ENCODE data around the gene REEP3.
"Not testable (repeated sequence)": the region's sequence is repeated elsewhere in the genome, so short reads cannot be mapped to it uniquely, and the experiment has no call there.

The REEP3 gene

DNA sequence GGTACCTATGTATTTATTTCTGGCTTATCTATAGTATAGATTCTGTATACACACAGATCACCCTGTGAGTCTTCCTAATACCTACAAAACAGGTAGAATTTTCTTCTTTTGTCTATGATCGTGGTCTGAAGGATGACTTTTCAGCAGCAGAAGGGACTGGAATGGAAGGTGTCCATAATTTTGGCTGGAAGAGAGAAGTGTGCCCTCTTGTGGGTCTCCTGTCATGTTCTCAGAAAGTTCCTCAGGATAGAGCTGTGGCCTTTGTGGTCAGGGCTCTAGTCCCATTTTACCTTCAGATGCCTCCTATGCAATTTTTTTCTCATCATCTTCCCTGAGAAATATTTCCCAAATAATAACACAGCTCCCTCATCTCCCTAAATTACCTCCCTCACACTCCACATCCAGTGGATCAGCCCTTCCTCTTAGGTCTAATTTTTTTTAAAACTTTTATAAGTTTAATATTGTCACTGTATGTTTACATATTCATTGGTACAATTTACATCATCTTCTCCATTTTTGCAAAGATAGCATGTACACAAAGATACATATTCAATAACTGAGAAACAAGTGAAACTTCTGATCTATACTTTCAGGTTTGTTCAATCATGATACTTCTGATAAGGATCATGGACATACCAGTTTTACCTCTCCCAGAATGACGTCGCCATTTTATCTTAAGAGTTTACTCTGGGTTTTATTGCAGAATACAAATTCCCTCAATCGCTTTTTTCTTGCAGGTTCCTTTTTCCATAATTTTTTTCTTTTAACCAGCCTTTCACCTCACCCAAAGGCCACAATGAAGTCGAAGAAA, 112.7 kb downstream of the REEP3 start:
- peak; percentile 9 for DNase-seq

DNA sequence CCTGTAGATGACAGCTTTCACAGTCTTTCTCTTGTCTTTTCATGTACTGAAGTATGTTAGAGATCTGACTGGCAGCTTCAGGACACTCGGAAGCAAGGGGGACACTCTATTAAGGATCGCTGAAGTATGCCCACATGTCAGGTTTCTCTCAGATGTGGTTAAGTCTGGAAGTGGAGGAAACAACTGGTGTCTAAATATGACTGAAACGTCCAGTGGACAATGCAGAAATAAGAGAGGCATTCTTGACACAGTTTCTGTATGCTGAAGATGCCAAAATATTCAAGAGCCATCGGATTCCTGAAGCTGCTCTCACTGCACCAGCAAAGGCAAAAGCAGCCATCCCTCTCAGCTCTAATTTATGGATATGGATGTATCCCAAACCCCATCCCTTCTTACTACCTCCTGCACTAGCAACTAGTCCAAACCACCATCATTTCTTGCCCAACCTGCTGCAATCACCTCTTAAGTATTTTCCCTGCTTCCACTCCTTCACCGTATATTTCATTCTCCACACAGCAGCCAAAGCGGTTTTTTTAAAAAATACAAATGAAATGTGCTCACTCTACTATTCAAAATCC, 113.4 kb downstream of the REEP3 start:
- DNase-seq, result no peak

DNA sequence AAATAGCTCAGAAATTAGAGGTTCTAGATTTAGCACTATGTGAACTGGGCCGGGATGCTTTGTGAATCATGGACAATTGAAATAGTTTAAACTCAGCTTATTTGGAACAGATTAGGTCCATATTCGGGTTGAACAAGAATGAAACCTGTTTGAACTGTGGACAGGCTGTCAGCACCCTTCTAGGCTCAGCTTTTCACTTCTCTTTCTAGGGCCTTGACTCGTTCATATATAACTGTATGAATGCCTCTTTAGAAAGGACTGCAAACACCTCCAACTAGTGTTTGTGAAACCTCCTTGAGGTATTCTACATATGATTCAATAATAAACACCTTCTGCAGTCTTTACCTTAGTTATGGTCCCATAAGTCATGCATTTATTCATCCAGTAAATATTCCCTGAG, 115.6 kb downstream of the REEP3 start:
- no peak for DNase-seq

DNA sequence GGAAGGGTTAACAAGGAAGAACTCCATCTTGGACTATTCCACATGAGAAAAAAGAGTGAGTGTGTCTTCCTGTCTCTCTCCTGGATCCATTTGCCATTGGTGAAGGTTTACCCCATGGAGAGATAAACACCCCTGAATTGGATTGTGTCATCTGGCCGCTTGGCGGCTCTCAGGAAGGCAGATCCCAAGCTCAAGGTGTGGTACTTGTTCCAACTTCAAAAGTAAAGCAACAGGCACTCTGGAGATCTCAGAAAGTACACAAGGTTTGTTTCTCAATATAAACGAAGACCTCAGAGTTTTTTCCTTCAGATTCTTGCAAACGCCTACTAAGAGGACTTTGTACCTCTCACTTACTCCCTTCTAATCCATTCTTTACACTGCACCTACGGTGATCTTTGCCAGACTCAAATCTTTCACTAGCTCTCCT, 116.7 kb downstream of the REEP3 start:
- DNase-seq, result no peak

DNA sequence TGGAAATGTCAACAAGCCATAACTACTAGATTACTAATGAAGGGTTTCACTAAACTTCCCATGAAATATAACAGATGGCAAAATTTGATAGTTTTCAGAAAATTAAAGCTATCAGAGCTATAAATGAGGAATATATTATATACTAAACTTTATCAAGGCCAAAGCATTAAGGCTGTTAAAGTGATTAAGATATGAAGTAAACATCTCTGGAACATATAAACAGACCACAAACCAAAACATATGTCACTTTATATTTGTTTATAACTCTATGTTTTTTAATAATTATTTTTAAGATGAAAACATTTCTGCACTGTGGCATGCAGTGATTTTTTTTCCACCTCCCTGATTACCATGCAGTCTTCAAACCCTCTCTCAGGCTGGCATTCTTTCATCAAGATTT, 120.2 kb downstream of the REEP3 start:
- no peak for DNase-seq

DNA sequence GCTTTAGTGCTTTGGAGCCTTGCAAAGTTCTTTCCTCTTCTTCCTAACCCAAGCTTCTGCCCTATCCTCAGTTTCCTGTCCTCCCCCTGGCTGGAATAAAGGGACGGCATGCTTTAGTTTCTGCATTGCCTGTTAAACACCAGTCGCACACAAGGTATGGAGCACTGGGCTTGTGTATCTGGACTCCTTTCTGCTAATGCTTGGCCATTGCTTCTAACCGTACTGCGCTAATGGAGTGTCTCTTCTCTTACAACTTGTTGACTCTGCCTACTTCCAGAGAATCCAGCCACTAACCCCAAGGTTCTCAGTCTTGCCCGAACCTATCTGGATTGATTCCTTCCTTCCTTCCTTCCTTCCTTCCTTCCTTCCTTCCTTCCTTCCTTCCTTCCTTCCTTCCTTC, 120.6 kb downstream of the REEP3 start:
- no peak for DNase-seq

DNA sequence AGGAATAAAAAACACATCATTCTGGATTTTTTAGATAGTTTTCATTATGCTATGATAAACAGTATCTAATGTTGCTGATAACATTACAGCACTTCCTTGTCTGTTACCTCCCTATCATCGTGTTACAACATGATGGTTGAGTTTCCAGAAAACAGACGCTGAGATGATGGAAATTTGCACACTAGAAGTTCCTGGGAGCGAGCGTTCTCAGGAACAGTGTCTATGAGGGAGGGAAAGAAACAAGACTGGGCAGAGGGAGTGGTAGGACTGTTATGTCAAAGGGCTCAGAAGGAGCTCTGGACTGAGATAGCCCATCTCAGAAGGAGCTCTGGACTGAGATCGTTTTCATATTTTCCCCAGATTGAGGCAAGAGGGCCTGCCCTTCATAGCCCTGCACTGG, 121.6 kb downstream of the REEP3 start:
- DNase-seq, result no peak

DNA sequence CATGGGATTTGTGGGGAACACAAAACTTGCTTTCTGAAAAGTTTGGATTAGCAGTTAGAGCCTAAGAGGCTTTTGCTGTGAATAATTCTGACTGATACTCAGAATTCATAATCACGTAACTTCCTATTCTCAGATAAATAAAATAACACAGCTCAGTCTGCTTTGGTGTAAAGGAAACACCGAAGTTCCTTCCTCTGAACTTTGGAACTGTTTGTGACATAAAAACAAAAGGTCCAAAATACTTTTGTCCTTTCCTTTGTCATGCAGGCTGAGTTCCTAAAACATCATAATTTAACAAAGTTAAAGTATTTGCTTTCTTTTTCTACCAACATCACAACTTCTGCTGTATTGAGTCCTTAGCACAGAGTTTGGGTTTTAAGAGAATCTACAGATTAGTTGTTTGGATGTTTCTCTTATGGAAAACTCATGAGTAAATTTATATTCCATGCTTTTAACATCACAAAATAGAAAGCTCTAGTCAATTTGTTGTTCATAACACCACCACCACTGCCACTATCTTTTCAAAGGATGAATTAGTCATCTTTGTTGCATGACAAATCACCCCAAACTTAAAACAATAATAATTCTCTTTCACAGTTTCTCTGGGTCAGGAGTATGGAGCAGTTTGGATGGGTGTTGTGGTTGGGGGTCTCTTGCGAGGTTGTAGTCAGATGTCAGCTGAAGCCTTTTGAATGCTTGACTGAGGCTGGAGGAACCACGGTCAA, 123.4 kb downstream of the REEP3 start:
- peak; percentile 13 for DNase-seq

DNA sequence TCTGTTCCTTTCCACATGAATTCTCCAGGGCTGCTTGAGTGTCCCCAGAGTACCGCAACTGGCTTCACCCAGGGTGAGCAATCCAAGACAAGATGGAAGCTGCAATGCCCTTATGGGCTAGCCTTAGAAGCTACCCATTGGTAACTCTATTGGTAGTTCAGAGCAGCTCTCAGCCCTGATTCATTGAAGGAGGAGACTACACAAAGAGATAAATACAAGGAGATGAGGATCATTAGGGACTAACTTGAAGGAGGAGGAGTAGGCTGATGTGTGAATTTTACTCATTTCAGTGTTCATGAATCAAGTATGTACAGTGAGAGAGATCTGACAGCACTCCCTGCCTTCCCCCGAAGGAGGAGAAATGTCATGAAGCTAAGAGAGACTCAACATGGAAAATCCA, 124.0 kb downstream of the REEP3 start:
- DNase-seq, result no peak

DNA sequence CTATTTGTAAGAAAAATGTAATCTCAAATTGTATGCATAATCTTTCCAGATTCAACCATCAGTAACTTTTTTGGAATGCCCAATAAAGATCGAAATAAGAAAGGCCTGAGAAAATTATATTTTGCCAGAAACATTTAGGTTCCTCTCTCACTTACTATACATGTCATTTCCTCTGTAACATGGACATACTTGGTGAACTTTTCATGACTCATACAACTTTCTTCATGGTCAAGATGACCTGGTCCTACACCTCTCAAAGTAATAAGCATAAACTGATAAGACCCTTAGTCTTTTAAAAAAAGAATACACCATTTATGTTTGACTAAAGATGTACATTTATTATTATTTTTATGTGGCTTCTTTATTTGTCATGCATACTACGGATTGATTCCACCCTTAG, 125.3 kb downstream of the REEP3 start:
- no peak for DNase-seq

DNA sequence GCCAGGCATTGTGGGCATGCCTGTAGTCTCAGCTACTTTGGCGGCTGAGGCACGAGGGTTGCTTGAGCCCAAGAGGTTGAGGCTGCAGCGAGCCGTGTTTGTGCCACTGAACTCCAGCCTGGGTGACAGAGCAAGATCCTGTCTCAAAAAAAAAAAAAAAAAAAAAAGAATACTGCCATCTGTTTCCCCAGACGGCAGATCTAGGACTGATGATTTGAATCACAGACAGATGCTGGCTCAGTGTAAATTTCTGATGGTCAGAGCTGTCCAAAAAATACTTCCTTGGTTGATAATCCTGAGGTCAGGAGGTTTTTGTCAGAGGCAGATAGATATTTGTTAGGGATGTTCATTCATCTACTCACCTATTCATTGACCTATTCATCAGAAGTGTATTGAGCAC, 130.7 kb downstream of the REEP3 start:
- DNase-seq, result no peak

DNA sequence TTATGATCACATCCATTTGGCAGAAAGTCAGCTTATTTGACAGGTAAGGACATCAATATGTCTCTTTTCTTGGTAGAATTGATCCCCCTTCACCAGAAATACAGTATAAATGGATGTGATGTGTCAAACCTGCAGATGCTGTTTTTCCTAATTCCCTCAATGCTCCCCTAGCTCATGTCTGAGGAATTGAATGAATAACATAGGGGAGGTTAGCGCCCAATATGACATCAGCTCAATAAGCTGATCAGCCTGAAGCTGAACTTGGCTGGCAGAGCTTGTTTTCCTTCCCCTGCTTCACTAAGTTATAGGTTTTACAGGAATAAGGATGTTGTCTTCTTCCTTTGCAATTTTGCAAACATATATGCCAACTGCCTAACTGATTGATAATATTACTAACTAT, 132.5 kb downstream of the REEP3 start:
- DNase-seq, result no peak

DNA sequence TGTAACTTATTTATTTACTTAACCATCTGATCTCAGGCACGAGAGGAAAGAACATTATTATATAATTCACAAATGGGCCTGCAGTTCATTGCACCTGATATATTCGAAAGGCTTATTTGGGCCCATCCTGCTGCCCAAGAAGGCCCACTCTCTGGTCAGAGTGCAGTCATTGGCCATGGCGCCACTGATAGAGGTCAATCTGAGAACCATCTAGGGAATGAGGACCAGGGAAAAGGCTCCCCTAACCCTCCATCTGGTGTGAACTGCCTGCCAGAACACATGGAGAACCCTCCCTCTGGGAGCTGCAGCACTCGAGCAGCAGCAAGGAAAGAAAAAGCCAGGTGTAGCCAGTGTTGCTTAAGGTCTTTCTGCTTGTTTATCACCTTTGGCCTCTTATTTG, 136.6 kb downstream of the REEP3 start:
- no peak for DNase-seq

DNA sequence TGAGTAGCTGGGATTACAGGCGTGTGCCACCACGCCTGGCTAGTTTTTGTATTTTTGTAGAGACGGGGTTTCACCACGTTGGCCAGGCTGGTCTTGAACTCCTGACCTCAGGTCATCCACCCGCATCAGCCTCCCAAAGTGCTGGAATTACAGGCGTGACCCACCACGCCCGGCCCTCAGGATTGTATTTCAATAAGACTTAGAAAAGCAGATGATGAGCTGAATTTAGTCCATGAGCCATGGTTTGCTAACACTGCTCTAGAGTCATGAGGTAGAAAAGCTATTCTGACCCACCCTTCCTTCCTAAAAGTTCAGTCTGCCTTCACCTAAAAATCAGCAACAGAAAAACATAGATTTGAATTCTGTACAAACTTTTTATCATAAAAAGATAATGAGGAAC, 139.7 kb downstream of the REEP3 start:
- DNase-seq, result not testable (repeated sequence)

DNA sequence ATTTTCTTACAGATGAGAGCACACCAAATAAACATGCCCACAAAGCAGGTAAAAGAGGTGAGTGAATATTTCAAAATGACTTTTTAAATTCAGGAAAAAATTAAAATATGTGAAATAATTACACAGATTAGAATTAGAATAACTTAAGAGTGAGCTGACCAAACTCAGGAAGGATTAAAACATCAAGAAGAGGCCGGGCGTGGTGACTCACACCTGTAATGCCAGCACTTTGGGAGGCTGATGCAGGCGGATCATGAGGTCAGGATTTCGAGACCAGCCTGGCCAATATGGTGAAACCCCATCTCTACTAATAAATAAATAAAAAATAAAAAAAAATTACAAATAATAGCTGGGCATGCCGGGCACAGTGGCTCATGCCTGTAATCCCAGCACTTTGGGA, 140.1 kb downstream of the REEP3 start:
- DNase-seq, result no peak

DNA sequence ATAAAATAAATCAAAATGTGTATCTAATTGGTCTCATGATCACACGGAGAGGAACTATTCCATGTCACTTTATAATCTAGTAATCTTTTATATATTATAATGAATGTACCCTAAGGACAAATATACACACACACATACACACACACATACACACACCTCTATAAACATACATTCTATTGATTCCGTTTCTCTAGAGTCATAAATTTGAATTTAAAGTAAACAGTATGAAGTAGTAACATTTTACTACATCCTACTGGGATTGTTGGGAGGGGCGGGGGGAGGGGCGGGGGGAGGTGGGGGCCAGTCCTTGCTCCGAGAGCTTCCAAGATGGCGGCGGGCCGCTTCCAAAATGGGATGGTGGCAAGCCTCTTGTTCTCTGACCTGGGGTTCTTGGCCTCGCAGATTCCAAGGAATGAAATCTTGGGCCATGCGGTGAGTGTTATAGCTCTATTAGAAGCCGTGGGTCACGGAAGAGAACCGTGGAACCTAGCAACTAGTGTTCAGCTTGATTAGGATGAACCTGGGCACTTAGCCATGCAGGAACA, 143.2 kb downstream of the REEP3 start:
- no peak for DNase-seq

DNA sequence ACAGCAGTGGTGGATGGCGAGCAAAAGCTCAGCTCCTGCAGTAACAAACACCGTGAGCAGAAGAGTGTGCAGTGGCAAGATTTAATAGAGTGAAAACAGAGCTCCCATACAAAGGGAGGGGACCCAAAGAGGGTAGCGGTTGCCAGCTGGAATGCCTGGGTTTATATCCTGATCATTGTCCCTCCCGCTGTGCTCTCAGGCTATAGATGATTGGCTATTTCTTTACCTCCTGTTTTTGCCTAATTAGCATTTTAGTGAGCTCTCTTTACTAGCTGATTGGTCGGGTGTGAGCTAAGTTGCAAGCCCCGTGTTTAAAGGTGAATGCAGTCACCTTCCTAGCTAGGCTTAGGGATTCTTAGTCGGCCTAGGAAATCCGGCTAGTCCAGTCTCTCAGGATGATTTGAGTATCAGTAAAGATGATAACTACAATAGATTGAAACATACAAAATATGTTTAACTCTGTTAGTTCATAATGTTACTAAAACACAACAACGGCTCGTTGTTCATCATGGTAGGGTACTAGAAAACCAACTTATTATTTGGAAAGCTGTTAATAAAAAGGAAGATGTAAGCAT, 143.9 kb downstream of the REEP3 start:
- not testable (repeated sequence) for DNase-seq

DNA sequence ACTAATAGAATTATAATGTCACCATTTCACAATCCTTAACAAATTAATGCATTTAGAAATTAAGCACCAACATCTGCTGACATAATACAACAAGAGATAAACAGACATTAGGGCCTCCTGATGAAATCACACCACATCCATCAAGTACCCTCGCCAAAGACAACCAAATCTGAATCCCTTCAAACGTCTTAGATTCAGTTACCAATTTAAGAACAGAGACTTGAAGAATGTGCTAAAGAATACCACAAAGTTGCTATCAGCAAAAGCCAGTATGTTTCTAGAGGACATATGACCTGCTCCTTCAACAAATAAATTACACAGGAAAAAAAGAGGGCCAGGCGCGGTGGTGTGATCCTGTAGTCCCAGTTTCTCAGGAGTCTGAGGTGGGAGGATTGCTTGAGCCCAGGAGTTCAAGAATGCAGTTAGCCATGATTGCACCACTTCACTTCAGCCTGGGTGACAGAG, 144.5 kb downstream of the REEP3 start:
- no peak for DNase-seq

DNA sequence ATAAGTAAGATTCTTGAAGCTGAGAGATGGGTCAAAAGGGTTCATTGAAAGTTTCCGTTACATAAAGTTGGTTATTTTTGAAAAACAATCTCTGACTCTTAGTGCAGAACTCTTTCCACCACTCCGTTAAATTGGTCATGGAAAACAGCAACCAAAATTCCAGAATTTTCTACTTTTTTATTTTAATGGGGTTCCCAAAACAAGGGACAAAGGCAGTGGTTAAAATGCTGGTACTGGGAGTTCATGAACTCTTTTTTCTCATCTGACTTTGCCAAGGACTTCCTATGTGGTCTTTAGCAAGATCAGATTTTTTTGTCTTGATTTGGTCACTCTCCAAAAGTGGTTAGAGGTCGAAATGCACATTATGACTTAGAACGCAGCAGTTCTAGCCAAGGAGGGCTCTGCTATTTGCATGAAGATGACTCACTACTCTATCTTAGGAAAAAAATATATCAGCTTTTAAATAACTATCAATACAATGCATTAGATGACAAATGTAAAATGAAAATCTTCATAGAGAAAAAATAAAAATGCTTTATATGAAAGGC, 145.7 kb downstream of the REEP3 start:
- DNase-seq, result peak; percentile 55

DNA sequence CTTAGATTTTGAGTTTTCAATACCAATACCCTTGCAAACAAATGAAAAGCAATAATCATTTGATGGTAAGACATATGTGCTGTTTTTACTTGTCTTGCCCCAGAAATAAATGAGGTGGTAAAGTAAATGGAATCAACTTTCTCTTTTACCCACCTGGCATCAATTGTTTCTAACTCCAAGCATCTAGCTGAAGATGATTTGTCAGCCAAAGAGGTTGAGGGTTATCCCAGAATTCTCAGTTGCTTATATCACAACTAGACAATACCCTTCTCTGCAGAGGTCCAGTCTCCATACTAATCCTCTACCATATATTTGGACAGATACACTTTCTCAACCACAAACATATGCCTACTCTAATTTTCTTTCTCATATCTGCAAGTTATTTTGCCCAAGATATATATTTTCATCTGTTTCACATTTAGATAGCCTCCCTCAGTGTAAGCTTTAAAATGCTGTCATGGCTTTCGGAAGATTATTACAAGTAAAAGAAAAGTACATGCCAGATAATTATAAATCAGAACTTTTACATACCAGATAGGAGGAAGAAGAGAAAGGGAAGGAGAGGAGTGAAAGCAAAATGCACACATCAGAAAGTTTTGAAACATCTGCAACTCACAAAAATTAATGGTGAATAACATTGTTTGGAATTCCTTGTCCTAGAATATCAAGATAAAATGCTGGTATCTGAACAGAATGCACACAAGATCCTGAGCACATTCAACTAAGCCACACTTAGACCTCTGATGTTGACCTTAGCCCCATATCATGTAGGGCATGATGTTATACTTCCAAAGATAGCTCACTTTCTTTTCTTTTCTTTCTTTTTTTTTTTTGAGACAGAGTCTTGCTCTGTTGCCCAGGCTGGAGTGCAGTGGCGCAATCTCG, 146.6 kb downstream of the REEP3 start:
- DNase-seq, result no peak

DNA sequence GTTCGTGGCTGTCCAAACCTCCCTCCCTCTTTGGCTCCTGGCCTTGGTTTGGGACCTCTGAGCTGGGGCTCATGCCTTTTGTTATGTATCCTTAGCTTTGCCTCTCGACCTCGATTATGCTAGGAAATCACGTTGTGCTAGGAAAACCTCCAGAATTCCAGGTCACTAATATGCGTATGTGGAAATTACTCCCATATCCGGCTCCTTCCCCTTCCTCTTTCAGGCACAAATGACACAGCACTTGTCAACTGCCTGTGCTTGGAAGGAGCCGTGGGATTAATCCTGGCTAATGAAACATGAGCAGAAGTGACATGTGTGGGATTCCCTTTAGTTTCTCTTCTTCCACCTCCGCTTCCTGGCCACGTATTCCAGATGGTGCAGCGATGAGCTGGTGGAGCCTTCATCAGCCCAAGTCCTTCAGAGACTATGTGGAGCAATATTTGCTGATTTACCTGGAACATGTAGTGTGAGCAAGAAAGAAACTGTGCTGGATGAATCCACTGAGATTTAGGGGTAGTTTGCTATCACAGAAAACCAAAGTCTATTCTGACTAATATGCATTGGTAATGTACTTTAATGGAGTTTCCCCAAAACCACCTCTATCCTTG, 149.2 kb downstream of the REEP3 start:
- DNase-seq, result peak; percentile 10

Measured in suppressor macrophage treated with lipopolysaccharide for 4 hours (primary cell).